ENCODE measurements around the gene MT1M.

Gene MT1M

DNA sequence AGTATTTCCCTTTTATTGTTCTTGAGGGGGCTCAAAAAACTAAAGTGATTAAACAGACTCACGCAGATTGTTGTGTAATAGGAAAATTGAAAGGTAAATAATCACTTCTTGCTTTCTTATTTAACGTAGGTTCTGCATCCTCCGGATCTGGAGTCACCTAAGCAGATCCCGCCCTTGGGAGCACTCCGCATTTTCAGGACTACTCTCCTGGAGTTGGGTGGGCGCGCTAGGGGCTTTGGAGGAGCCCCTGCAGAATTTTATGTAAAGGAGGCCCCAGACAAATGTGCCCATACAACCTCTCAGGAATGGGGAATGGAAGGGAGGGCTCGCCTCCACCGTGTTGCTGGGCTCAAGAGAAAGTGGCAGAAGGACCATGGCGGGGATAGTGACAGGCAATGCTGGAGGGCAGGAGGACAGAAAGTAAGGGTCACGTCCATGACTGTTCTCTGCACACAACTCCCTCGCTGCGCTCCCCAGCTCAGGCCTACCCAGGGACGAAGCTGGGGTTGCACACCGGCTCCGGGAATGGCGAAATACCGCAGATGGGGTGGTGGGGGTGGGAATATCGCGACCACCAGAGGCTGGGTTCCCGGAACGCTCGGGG lies 15.7 kb upstream of the MT1M start:
- no peak for DNase-seq
- peak overlapping the region in 1 of 2 experiments; percentile 76 for H3K14ac ChIP-seq (ENCODE audit: low read length in 2 of 2)
- H3K9ac ChIP-seq (ENCODE audit: low read length), result peak overlapping the region; percentile 68
- H3K4me2 ChIP-seq (ENCODE audit: low read length, poor library complexity, severe bottlenecking), result peak overlapping the region; percentile 64
- H3K23ac ChIP-seq (ENCODE audit: low read length in 2 of 2), result peak overlapping the region in 1 of 2 experiments; percentile 67
- H4K91ac ChIP-seq (ENCODE audit: low read length), result peak overlapping the region; percentile 76
- H3K4me1 ChIP-seq (ENCODE audit: control insufficient read depth, insufficient read depth, low read depth, low read length), result peaks cover 24% of the 10 kb centered on the region
- H3K9me3 ChIP-seq (ENCODE audit: control insufficient read depth, low read length), result no peaks in the 10 kb centered on the region
- peak overlapping the region; percentile 93 for H4K8ac ChIP-seq (ENCODE audit: low read length)
- peak overlapping the region in 1 of 2 experiments; percentile 37 for H2BK12ac ChIP-seq (ENCODE audit: low read length in 2 of 2)
- H3K4ac ChIP-seq (ENCODE audit: low read depth in 1 of 2, low read length in 2 of 2), result peak overlapping the region in 1 of 2 experiments; percentile 15
- no peaks in the 10 kb centered on the region for H3K27me3 ChIP-seq (ENCODE audit: control insufficient read depth in 1 of 2, insufficient read depth in 1 of 2, low read length in 2 of 2)
- H3K79me1 ChIP-seq (replicated peaks; ENCODE audit: low read length, poor library complexity, severe bottlenecking), result peaks cover 4% of the 10 kb centered on the region
- peak overlapping the region; percentile 80 for H2AFZ ChIP-seq (ENCODE audit: low read depth, low read length)
- H2BK120ac ChIP-seq (ENCODE audit: low read depth, low read length), result peak overlapping the region; percentile 34
- H2BK15ac ChIP-seq (ENCODE audit: low read depth, poor library complexity, severe bottlenecking), result peak overlapping the region; percentile 63
- peak overlapping the region; percentile 50 to 91 for H3K18ac ChIP-seq (ENCODE audit: low read depth in 1 of 2, low read length in 2 of 2)
- H2AK5ac ChIP-seq (ENCODE audit: low read length, severe bottlenecking), result peak overlapping the region; percentile 1
- 20% methylated on average over 23 of the region's 23 CpGs for WGBS
- H2BK5ac ChIP-seq (ENCODE audit: low read depth, low read length, poor library complexity, severe bottlenecking), result peak overlapping the region; percentile 48
- H3K27ac ChIP-seq (ENCODE audit: low read length, poor library complexity, severe bottlenecking), result peak overlapping the region; percentile 31
- no peaks in the 10 kb centered on the region for H3K36me3 ChIP-seq (ENCODE audit: control insufficient read depth in 1 of 2, insufficient read depth in 2 of 2, low read depth in 1 of 2, low read length in 2 of 2)
- H3K4me3 ChIP-seq (ENCODE audit: insufficient read depth in 1 of 2, low read depth in 1 of 2, low read length in 2 of 2), result peak overlapping the region; percentile 46 to 70

DNA sequence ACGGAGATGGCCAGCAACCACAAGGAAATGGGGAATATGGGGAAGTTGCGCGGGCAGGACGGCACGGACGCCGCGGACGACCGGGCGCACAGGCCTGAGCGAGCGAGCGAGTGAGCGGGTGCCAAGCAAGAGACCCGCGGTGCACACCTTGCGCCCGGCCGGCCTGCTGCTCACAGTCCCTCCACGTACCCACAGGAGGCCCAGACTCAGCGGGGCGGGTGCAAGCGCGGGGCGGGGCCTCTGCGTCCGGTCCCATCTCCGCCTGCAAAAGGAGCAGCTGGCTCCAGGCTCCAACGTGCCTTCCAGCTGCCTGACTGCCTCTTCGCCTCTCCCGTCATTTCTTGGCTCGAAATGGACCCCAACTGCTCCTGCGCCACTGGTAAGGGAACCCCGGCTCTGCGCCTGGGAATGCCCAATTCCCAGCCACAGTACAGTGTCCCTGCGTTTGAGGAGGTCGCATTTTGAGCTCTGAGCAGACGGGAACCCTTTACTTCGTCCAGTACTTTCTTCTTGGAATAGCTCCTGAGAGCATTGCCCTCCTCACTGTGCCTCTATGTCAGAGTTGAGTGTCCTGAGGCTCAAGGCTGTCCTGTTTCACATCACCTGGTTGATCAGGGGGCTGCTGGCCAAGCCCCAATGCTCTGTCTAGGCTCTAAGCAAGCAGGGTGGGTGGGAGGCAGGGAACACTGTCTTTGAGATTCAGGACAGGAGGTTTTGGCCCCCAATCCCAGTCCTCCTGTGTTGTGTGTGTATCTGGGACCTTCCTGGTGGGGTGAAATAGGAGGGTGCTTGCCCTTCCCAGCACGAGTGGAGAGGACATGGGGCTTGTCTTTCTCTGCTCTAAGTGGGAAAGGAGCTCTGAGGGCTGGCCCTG lies 15.0 kb upstream of the MT1M start:
- H2BK120ac ChIP-seq (ENCODE audit: low read depth, low read length), result peak overlapping the region; percentile 34
- no peaks in the 10 kb centered on the region for H3K9me3 ChIP-seq (ENCODE audit: control insufficient read depth, low read length)
- H2AK5ac ChIP-seq (ENCODE audit: low read length, severe bottlenecking), result peak overlapping the region; percentile 10
- H3K14ac ChIP-seq (ENCODE audit: low read length in 2 of 2), result peak overlapping the region in 1 of 2 experiments; percentile 76
- H4K8ac ChIP-seq (ENCODE audit: low read length), result peak overlapping the region; percentile 93
- peaks cover 4% of the 10 kb centered on the region for H3K79me1 ChIP-seq (replicated peaks; ENCODE audit: low read length, poor library complexity, severe bottlenecking)
- H2AFZ ChIP-seq (ENCODE audit: low read depth, low read length), result peak overlapping the region; percentile 80
- H3K4me1 ChIP-seq (ENCODE audit: control insufficient read depth, insufficient read depth, low read depth, low read length), result peaks cover 23% of the 10 kb centered on the region
- H3K4ac ChIP-seq (ENCODE audit: low read depth in 1 of 2, low read length in 2 of 2), result peak overlapping the region; percentile 15 to 33
- DNase-seq, result peak; percentile 66
- H3K4me2 ChIP-seq (ENCODE audit: low read length, poor library complexity, severe bottlenecking), result peak overlapping the region; percentile 64
- H3K27ac ChIP-seq (ENCODE audit: low read length, poor library complexity, severe bottlenecking), result peak overlapping the region; percentile 22
- H2BK5ac ChIP-seq (ENCODE audit: low read depth, low read length, poor library complexity, severe bottlenecking), result peak overlapping the region; percentile 48
- peak overlapping the region; percentile 76 for H4K91ac ChIP-seq (ENCODE audit: low read length)
- WGBS, result 1% methylated on average over 39 of the region's 41 CpGs
- H3K36me3 ChIP-seq (ENCODE audit: control insufficient read depth in 1 of 2, insufficient read depth in 2 of 2, low read depth in 1 of 2, low read length in 2 of 2), result no peaks in the 10 kb centered on the region
- H3K9ac ChIP-seq (ENCODE audit: low read length), result peak overlapping the region; percentile 79
- peak overlapping the region in 1 of 2 experiments; percentile 67 for H3K23ac ChIP-seq (ENCODE audit: low read length in 2 of 2)
- peak overlapping the region in 1 of 2 experiments; percentile 91 for H2BK12ac ChIP-seq (ENCODE audit: low read length in 2 of 2)
- peak overlapping the region; percentile 46 to 70 for H3K4me3 ChIP-seq (ENCODE audit: insufficient read depth in 1 of 2, low read depth in 1 of 2, low read length in 2 of 2)
- H2BK15ac ChIP-seq (ENCODE audit: low read depth, poor library complexity, severe bottlenecking), result peak overlapping the region; percentile 63
- H3K27me3 ChIP-seq (ENCODE audit: control insufficient read depth in 1 of 2, insufficient read depth in 1 of 2, low read length in 2 of 2), result no peaks in the 10 kb centered on the region
- peak overlapping the region; percentile 50 to 91 for H3K18ac ChIP-seq (ENCODE audit: low read depth in 1 of 2, low read length in 2 of 2)

DNA sequence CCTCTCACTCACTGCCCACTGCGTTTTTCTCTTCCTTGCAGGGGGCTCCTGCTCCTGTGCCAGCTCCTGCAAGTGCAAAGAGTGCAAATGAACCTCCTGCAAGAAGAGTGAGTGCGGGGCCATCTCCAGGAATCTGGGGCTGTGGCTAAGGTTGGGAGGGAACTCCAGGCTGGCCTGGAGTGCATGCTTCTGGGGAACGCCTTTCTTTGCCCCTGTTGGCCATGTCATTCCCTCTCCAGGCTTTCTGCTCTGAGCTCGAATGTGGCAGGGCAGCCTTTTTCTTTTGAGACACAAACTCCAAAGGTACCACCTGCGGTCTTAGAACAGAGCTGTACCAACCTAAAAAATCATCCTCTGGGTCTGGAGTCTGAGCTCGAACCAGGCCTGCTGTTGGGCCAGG lies 14.3 kb upstream of the MT1M start:
- no peak for DNase-seq
- 37% methylated on average over 6 of the region's 6 CpGs for WGBS

DNA sequence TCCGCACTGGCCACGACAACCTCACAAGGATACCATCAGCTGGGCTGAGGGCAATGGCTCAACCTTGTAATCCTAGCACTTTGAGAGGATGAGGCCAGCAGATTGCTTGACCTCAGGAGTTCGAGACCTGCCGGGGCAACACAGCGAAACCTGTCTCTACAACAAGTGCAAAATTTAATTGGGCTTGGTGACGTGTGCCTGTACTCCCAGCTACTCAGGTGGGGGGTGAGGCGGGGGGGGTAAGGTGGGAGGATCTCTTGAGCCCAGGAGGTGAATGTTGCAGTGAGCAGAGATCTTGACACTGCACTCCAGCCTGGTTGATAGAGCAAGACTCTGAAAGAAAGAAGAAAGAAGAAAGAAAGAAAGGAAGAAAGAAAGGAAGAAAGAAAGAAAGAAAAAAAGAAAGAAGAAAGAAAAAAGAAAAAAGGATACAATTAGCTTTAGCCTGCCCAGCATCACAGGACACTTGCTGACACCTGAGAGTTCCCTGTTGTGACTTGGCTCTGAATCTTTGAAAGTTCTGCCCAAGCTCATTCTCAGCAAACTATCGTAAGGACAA lies 12.0 kb upstream of the MT1M start:
- Histone ChIP-seq H3K27me3 (ENCODE audit: control insufficient read depth in 1 of 2, insufficient read depth in 1 of 2, low read length in 2 of 2) (no peaks in the 10 kb centered on the region), H3K27ac (ENCODE audit: low read length, poor library complexity, severe bottlenecking) (no peak overlapping the region), H2AFZ (ENCODE audit: low read depth, low read length) (no peak overlapping the region), H3K36me3 (ENCODE audit: control insufficient read depth in 1 of 2, insufficient read depth in 2 of 2, low read depth in 1 of 2, low read length in 2 of 2) (no peaks in the 10 kb centered on the region), H2AK5ac (ENCODE audit: low read length, severe bottlenecking) (no peak overlapping the region), H3K4me2 (ENCODE audit: low read length, poor library complexity, severe bottlenecking) (no peak overlapping the region), H3K4me1 (ENCODE audit: control insufficient read depth, insufficient read depth, low read depth, low read length) (peaks cover 27% of the 10 kb centered on the region), H4K8ac (ENCODE audit: low read length) (no peak overlapping the region), H3K79me1 (replicated peaks; ENCODE audit: low read length, poor library complexity, severe bottlenecking) (peaks cover 4% of the 10 kb centered on the region), H2BK15ac (ENCODE audit: low read depth, poor library complexity, severe bottlenecking) (no peak overlapping the region), H2BK120ac (ENCODE audit: low read depth, low read length) (no peak overlapping the region), H4K91ac (ENCODE audit: low read length) (no peak overlapping the region), H3K4me3 (ENCODE audit: insufficient read depth in 1 of 2, low read depth in 1 of 2, low read length in 2 of 2) (no peak overlapping the region), H2BK5ac (ENCODE audit: low read depth, low read length, poor library complexity, severe bottlenecking) (no peak overlapping the region), H3K18ac (ENCODE audit: low read depth in 1 of 2, low read length in 2 of 2) (no peak overlapping the region), H3K4ac (ENCODE audit: low read depth in 1 of 2, low read length in 2 of 2) (no peak overlapping the region), H3K9me3 (ENCODE audit: control insufficient read depth, low read length) (no peaks in the 10 kb centered on the region), H3K9ac (ENCODE audit: low read length) (no peak overlapping the region), H3K14ac (ENCODE audit: low read length in 2 of 2) (no peak overlapping the region), H3K23ac (ENCODE audit: low read length in 2 of 2) (no peak overlapping the region), H2BK12ac (ENCODE audit: low read length in 2 of 2) (no peak overlapping the region)
- WGBS, result 89% methylated on average over 6 of the region's 8 CpGs
- DNase-seq, result no peak

More for the DNA sequence above, 14.3 kb upstream of the MT1M start:
- Histone ChIP-seq H3K27ac (ENCODE audit: low read length, poor library complexity, severe bottlenecking) (no peak overlapping the region), H3K9ac (ENCODE audit: low read length) (peak overlapping the region; percentile 79), H3K9me3 (ENCODE audit: control insufficient read depth, low read length) (no peaks in the 10 kb centered on the region), H2BK12ac (ENCODE audit: low read length in 2 of 2) (no peak overlapping the region), H2AFZ (ENCODE audit: low read depth, low read length) (no peak overlapping the region), H4K91ac (ENCODE audit: low read length) (no peak overlapping the region), H2AK5ac (ENCODE audit: low read length, severe bottlenecking) (no peak overlapping the region), H3K36me3 (ENCODE audit: control insufficient read depth in 1 of 2, insufficient read depth in 2 of 2, low read depth in 1 of 2, low read length in 2 of 2) (no peaks in the 10 kb centered on the region), H2BK5ac (ENCODE audit: low read depth, low read length, poor library complexity, severe bottlenecking) (no peak overlapping the region), H3K79me1 (replicated peaks; ENCODE audit: low read length, poor library complexity, severe bottlenecking) (peaks cover 4% of the 10 kb centered on the region), H3K14ac (ENCODE audit: low read length in 2 of 2) (no peak overlapping the region), H3K4me2 (ENCODE audit: low read length, poor library complexity, severe bottlenecking) (peak overlapping the region; percentile 64), H3K18ac (ENCODE audit: low read depth in 1 of 2, low read length in 2 of 2) (peak overlapping the region in 1 of 2 experiments; percentile 37), H3K4ac (ENCODE audit: low read depth in 1 of 2, low read length in 2 of 2) (no peak overlapping the region), H3K4me1 (ENCODE audit: control insufficient read depth, insufficient read depth, low read depth, low read length) (peaks cover 23% of the 10 kb centered on the region), H3K4me3 (ENCODE audit: insufficient read depth in 1 of 2, low read depth in 1 of 2, low read length in 2 of 2) (peak overlapping the region in 1 of 2 experiments; percentile 70), H4K8ac (ENCODE audit: low read length) (no peak overlapping the region), H2BK15ac (ENCODE audit: low read depth, poor library complexity, severe bottlenecking) (no peak overlapping the region), H3K23ac (ENCODE audit: low read length in 2 of 2) (no peak overlapping the region), H3K27me3 (ENCODE audit: control insufficient read depth in 1 of 2, insufficient read depth in 1 of 2, low read length in 2 of 2) (no peaks in the 10 kb centered on the region), H2BK120ac (ENCODE audit: low read depth, low read length) (no peak overlapping the region)

All from mesenchymal stem cell (in vitro differentiated cells and primary cell).